Measurements from ENCODE around the gene L1TD1. TPM values are rescaled to one million over a fixed set of nuclear protein-coding genes. Genes with fewer than 3 reads are reported as not detected.
"Not testable (repeated sequence)": the region's sequence is repeated elsewhere in the genome, so short reads cannot be mapped to it uniquely, and the experiment has no call there.

The L1TD1 gene
- total and polyA plus RNA-seq, 2 donors (not counting 3 experiments of a cell fraction or from before 2014, with no cell fraction given): 0.01 TPM; not detected in 1

GRCh38 chr1:62184336-62184735 is 10.3 kb upstream of the L1TD1 start:
- Histone ChIP-seq H3K27ac (ENCODE audit: insufficient read depth, low read depth, low read length) (no peak overlapping the region), H3K27me3 (ENCODE audit: control insufficient read depth in 2 of 2, insufficient read depth in 2 of 2, low read length in 2 of 2) (no peaks in the 10 kb centered on the region), H3K79me2 (ENCODE audit: control insufficient read depth, insufficient read depth, low read length) (no peaks in the 10 kb centered on the region), H3K4me2 (ENCODE audit: insufficient read depth, low read length) (no peak overlapping the region), H3K9ac (replicated peaks; ENCODE audit: extremely low read depth, insufficient read depth, low read length) (no peak overlapping the region), H3K36me3 (ENCODE audit: control insufficient read depth in 2 of 2, extremely low read depth in 1 of 2, insufficient read depth in 2 of 2, low read length in 2 of 2) (no peaks in the 10 kb centered on the region), H3K4me3 (replicated peaks in 1 of 3; ENCODE audit: insufficient read depth in 1 of 3, low read depth in 1 of 3, low read length in 3 of 3) (no peak overlapping the region), H3K4me1 (ENCODE audit: control insufficient read depth, extremely low read depth, insufficient read depth, low read length) (no peaks in the 10 kb centered on the region), H2AFZ (ENCODE audit: low read depth, low read length) (no peak overlapping the region), H3K9me1 (replicated peaks; ENCODE audit: control insufficient read depth, extremely low read depth, insufficient read depth, low read length) (no peaks in the 10 kb centered on the region), H3K9me3 (replicated peaks; ENCODE audit: control insufficient read depth, insufficient read depth, low read length) (no peaks in the 10 kb centered on the region), H4K20me1 (replicated peaks; ENCODE audit: control insufficient read depth, extremely low read depth, insufficient read depth, low read length) (no peaks in the 10 kb centered on the region)
- no TSS peak for BruUV-seq (replicated peaks)
- dilution Hi-C loops (cut with MboI; ENCODE audit: extremely low pct_ligation_motif_present, low sequenced_read_pairs): no loop called here
- TF ChIP-seq, protein P1, sequence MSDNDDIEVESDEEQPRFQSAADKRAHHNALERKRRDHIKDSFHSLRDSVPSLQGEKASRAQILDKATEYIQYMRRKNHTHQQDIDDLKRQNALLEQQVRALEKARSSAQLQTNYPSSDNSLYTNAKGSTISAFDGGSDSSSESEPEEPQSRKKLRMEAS (IDR thresholded peaks at IDR 0.05; ENCODE audit: insufficient read depth, insufficient read length): no peak
- TF ChIP-seq JUN (IDR thresholded peaks at IDR 0.05; ENCODE audit: borderline replicate concordance, insufficient read depth, insufficient read length, low read depth): no peak
- TF ChIP-seq EZH2 (IDR thresholded peaks at IDR 0.05; ENCODE audit: borderline replicate concordance, low read depth, low read length, severe bottlenecking): no peak
- no peak for TF ChIP-seq POLR2A (IDR thresholded peaks at IDR 0.05; ENCODE audit: low read depth, low read length)
- TF ChIP-seq, protein P2, sequence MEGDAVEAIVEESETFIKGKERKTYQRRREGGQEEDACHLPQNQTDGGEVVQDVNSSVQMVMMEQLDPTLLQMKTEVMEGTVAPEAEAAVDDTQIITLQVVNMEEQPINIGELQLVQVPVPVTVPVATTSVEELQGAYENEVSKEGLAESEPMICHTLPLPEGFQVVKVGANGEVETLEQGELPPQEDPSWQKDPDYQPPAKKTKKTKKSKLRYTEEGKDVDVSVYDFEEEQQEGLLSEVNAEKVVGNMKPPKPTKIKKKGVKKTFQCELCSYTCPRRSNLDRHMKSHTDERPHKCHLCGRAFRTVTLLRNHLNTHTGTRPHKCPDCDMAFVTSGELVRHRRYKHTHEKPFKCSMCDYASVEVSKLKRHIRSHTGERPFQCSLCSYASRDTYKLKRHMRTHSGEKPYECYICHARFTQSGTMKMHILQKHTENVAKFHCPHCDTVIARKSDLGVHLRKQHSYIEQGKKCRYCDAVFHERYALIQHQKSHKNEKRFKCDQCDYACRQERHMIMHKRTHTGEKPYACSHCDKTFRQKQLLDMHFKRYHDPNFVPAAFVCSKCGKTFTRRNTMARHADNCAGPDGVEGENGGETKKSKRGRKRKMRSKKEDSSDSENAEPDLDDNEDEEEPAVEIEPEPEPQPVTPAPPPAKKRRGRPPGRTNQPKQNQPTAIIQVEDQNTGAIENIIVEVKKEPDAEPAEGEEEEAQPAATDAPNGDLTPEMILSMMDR (IDR thresholded peaks at IDR 0.05; ENCODE audit: extremely low read depth in 1 of 2, insufficient read depth in 1 of 2, low read depth in 1 of 2, low read length in 2 of 2): no peak
- no peak for TF ChIP-seq MYC (IDR thresholded peaks at IDR 0.05; ENCODE audit: low read depth, low read length)
- TF ChIP-seq FOS (IDR thresholded peaks at IDR 0.05; ENCODE audit: borderline replicate concordance, insufficient read depth, low read length): no peak
- no peak for TF ChIP-seq POLR2AphosphoS5 (IDR thresholded peaks at IDR 0.05; ENCODE audit: insufficient read depth, low read depth, low read length)
- no peak for TF ChIP-seq GATA2 (IDR thresholded peaks at IDR 0.05; ENCODE audit: insufficient read depth, insufficient read length, low read depth, low read length)
- DNase-seq (ENCODE audit: low read depth, low spot score) (no peak), FAIRE-seq (no peak)
- ChIA-PET POLR2A (no interaction called here), CTCF (interaction anchor here (3.0 kb wide), 1 partner anchor 9 kb away, joined by 17 read pairs; no protein-coding TSS in a partner anchor)
- intact Hi-C loops (cut with micrococcal nuclease): no loop called here

GRCh38 chr1:62185233-62185632 is 9.4 kb upstream of the L1TD1 start:
- BruUV-seq (replicated peaks); H3K9me1 ChIP-seq (replicated peaks; ENCODE audit: control insufficient read depth, extremely low read depth, insufficient read depth, low read length); H3K9ac ChIP-seq (replicated peaks; ENCODE audit: extremely low read depth, insufficient read depth, low read length); H2AFZ ChIP-seq (ENCODE audit: low read depth, low read length); H3K27ac ChIP-seq (ENCODE audit: insufficient read depth, low read depth, low read length); DNase-seq (ENCODE audit: low read depth, low spot score); H3K4me3 ChIP-seq (replicated peaks in 1 of 3; ENCODE audit: insufficient read depth in 1 of 3, low read depth in 1 of 3, low read length in 3 of 3); H3K4me2 ChIP-seq (ENCODE audit: insufficient read depth, low read length); FAIRE-seq; H3K9me3 ChIP-seq (replicated peaks; ENCODE audit: control insufficient read depth, insufficient read depth, low read length); H3K27me3 ChIP-seq (ENCODE audit: control insufficient read depth in 2 of 2, insufficient read depth in 2 of 2, low read length in 2 of 2); H3K79me2 ChIP-seq (ENCODE audit: control insufficient read depth, insufficient read depth, low read length); H3K4me1 ChIP-seq (ENCODE audit: control insufficient read depth, extremely low read depth, insufficient read depth, low read length); dilution Hi-C loops (cut with MboI; ENCODE audit: extremely low pct_ligation_motif_present, low sequenced_read_pairs); H3K36me3 ChIP-seq (ENCODE audit: control insufficient read depth in 2 of 2, extremely low read depth in 1 of 2, insufficient read depth in 2 of 2, low read length in 2 of 2); H4K20me1 ChIP-seq (replicated peaks; ENCODE audit: control insufficient read depth, extremely low read depth, insufficient read depth, low read length); intact Hi-C loops (cut with micrococcal nuclease); POLR2A ChIA-PET: not testable (repeated sequence)
- CTCF ChIA-PET: interaction anchor here (3.0 kb wide), 1 partner anchor 9 kb away, joined by 17 read pairs; no protein-coding TSS in a partner anchor
